SW 1271 (cell line): ENCODE data around the gene KCTD15.

Experiments
- DNase-seq, 2 experiments: peaks; one replicate each; lab custom pipeline; 2025; lab: John Stamatoyannopoulos, UW

KCTD15 gene

GRCh38 chr19:33796164-33796875, at the start of gene KCTD15:
TSS of gene KCTD15 (plus strand) at chr19:33796870. CDS start at chr19:33800455, 3,585 bp downstream.
- DNase-seq = peak in 1 of 2 experiments; percentile 25

- no peak for DNase-seq
Observed at GRCh38 chr19:33747273-33747672, 49.4 kb upstream of the KCTD15 start.

GRCh38 chr19:33748231-33748630, 48.4 kb upstream of the KCTD15 start:
- DNase-seq = no peak

GRCh38 chr19:33749016-33749415, 47.7 kb upstream of the KCTD15 start:
- DNase-seq = no peak

GRCh38 chr19:33749619-33750175, 47.0 kb upstream of the KCTD15 start:
- no peak for DNase-seq

GRCh38 chr19:33750587-33751435, 45.9 kb upstream of the KCTD15 start:
- DNase-seq = no peak

- no peak for DNase-seq
Observed at GRCh38 chr19:33751436-33751770, 45.3 kb upstream of the KCTD15 start.

- no peak for DNase-seq
Observed at GRCh38 chr19:33752018-33752800, 44.5 kb upstream of the KCTD15 start.

GRCh38 chr19:33752945-33753344, 43.7 kb upstream of the KCTD15 start:
- DNase-seq = no peak

GRCh38 chr19:33754361-33754760, 42.3 kb upstream of the KCTD15 start:
- DNase-seq = no peak

GRCh38 chr19:33755099-33756035, 41.3 kb upstream of the KCTD15 start:
- no peak for DNase-seq

GRCh38 chr19:33756177-33756576, 40.5 kb upstream of the KCTD15 start:
- no peak for DNase-seq

GRCh38 chr19:33758541-33759013, 38.1 kb upstream of the KCTD15 start:
- no peak for DNase-seq

- DNase-seq = no peak
Observed at GRCh38 chr19:33759356-33759755, 37.3 kb upstream of the KCTD15 start.

- DNase-seq = no peak
Observed at GRCh38 chr19:33763633-33764371, 32.9 kb upstream of the KCTD15 start.

GRCh38 chr19:33766623-33767022, 30.0 kb upstream of the KCTD15 start:
- DNase-seq = no peak

GRCh38 chr19:33767898-33768413, 28.7 kb upstream of the KCTD15 start:
- no peak for DNase-seq

GRCh38 chr19:33769208-33769607, 27.5 kb upstream of the KCTD15 start:
- no peak for DNase-seq

GRCh38 chr19:33770107-33770506, 26.6 kb upstream of the KCTD15 start:
- DNase-seq = no peak
